ENCODE measurements around the gene SLC12A4.
"Not testable (repeated sequence)": the region's sequence is repeated elsewhere in the genome, so short reads cannot be mapped to it uniquely, and the experiment has no call there.

SLC12A4 gene

GRCh38 chr16:67998231-67998778, 29.9 kb upstream of the SLC12A4 start:
- H3K27ac ChIP-seq (ENCODE audit: low read length); H3K27me3 ChIP-seq (ENCODE audit: low read depth, low read length); H3K9me3 ChIP-seq (ENCODE audit: control insufficient read depth in 1 of 2, low read length in 2 of 2); H3K36me3 ChIP-seq (ENCODE audit: control insufficient read depth in 1 of 2, insufficient read depth in 2 of 2, low read length in 2 of 2); H3K4me3 ChIP-seq (ENCODE audit: low read depth in 1 of 2, low read length in 2 of 2): not testable (repeated sequence)
- H3K4me1 ChIP-seq (ENCODE audit: control insufficient read depth in 1 of 2, insufficient read depth in 2 of 2, low read length in 2 of 2), result peaks cover 6 to 15% of the 10 kb centered on the region in 2 donors

GRCh38 chr16:67996666-67997065, 28.2 kb upstream of the SLC12A4 start:
- no peaks in the 10 kb centered on the region for H3K36me3 ChIP-seq (ENCODE audit: control insufficient read depth in 1 of 2, insufficient read depth in 2 of 2, low read length in 2 of 2)
- peaks cover 12 to 15% of the 10 kb centered on the region in 2 donors for H3K4me1 ChIP-seq (ENCODE audit: control insufficient read depth in 1 of 2, insufficient read depth in 2 of 2, low read length in 2 of 2)
- H3K27me3 ChIP-seq (ENCODE audit: low read depth, low read length), result no peaks in the 10 kb centered on the region
- no peaks in the 10 kb centered on the region for H3K9me3 ChIP-seq (ENCODE audit: control insufficient read depth in 1 of 2, low read length in 2 of 2)
- H3K27ac ChIP-seq (ENCODE audit: low read length), result no peak overlapping the region
- no peak overlapping the region for H3K4me3 ChIP-seq (ENCODE audit: low read depth in 1 of 2, low read length in 2 of 2)

GRCh38 chr16:67995423-67995822, 27.0 kb upstream of the SLC12A4 start:
- H3K27me3 ChIP-seq (ENCODE audit: low read depth, low read length), result no peaks in the 10 kb centered on the region
- H3K36me3 ChIP-seq (ENCODE audit: control insufficient read depth in 1 of 2, insufficient read depth in 2 of 2, low read length in 2 of 2), result no peaks in the 10 kb centered on the region
- no peak overlapping the region for H3K27ac ChIP-seq (ENCODE audit: low read length)
- H3K4me1 ChIP-seq (ENCODE audit: control insufficient read depth in 1 of 2, insufficient read depth in 2 of 2, low read length in 2 of 2), result peaks cover 12 to 15% of the 10 kb centered on the region in 2 donors
- H3K4me3 ChIP-seq (ENCODE audit: low read depth in 1 of 2, low read length in 2 of 2), result no peak overlapping the region
- H3K9me3 ChIP-seq (ENCODE audit: control insufficient read depth in 1 of 2, low read length in 2 of 2), result no peaks in the 10 kb centered on the region

GRCh38 chr16:67994040-67994408, 25.6 kb upstream of the SLC12A4 start:
- Histone ChIP-seq H3K27ac (ENCODE audit: low read length) (peak overlapping the region; percentile 72), H3K4me3 (ENCODE audit: low read depth in 1 of 2, low read length in 2 of 2) (peak overlapping the region; percentile 59 to 60), H3K4me1 (ENCODE audit: control insufficient read depth in 1 of 2, insufficient read depth in 2 of 2, low read length in 2 of 2) (peaks cover 5 to 12% of the 10 kb centered on the region in 2 donors)
- not testable (repeated sequence) for H3K27me3 ChIP-seq (ENCODE audit: low read depth, low read length); H3K9me3 ChIP-seq (ENCODE audit: control insufficient read depth in 1 of 2, low read length in 2 of 2); H3K36me3 ChIP-seq (ENCODE audit: control insufficient read depth in 1 of 2, insufficient read depth in 2 of 2, low read length in 2 of 2)

GRCh38 chr16:67993207-67994039, 25.0 kb upstream of the SLC12A4 start:
- Histone ChIP-seq H3K9me3 (ENCODE audit: control insufficient read depth in 1 of 2, low read length in 2 of 2) (no peaks in the 10 kb centered on the region), H3K36me3 (ENCODE audit: control insufficient read depth in 1 of 2, insufficient read depth in 2 of 2, low read length in 2 of 2) (no peaks in the 10 kb centered on the region), H3K4me3 (ENCODE audit: low read depth in 1 of 2, low read length in 2 of 2) (peak overlapping the region; percentile 59 to 60), H3K27ac (ENCODE audit: low read length) (peak overlapping the region; percentile 72), H3K4me1 (ENCODE audit: control insufficient read depth in 1 of 2, insufficient read depth in 2 of 2, low read length in 2 of 2) (peaks cover 5 to 12% of the 10 kb centered on the region in 2 donors), H3K27me3 (ENCODE audit: low read depth, low read length) (no peaks in the 10 kb centered on the region)

GRCh38 chr16:67992661-67993206, 24.3 kb upstream of the SLC12A4 start:
- Histone ChIP-seq H3K9me3 (ENCODE audit: control insufficient read depth in 1 of 2, low read length in 2 of 2) (no peaks in the 10 kb centered on the region), H3K36me3 (ENCODE audit: control insufficient read depth in 1 of 2, insufficient read depth in 2 of 2, low read length in 2 of 2) (no peaks in the 10 kb centered on the region), H3K4me3 (ENCODE audit: low read depth in 1 of 2, low read length in 2 of 2) (peak overlapping the region in 1 of 2 donors; percentile 60), H3K27ac (ENCODE audit: low read length) (no peak overlapping the region), H3K27me3 (ENCODE audit: low read depth, low read length) (no peaks in the 10 kb centered on the region), H3K4me1 (ENCODE audit: control insufficient read depth in 1 of 2, insufficient read depth in 2 of 2, low read length in 2 of 2) (peaks cover 5 to 12% of the 10 kb centered on the region in 2 donors)

- Histone ChIP-seq H3K4me1 (ENCODE audit: control insufficient read depth in 1 of 2, insufficient read depth in 2 of 2, low read length in 2 of 2) (peaks cover 5 to 12% of the 10 kb centered on the region in 2 donors), H3K27me3 (ENCODE audit: low read depth, low read length) (no peaks in the 10 kb centered on the region), H3K27ac (ENCODE audit: low read length) (no peak overlapping the region), H3K9me3 (ENCODE audit: control insufficient read depth in 1 of 2, low read length in 2 of 2) (no peaks in the 10 kb centered on the region), H3K36me3 (ENCODE audit: control insufficient read depth in 1 of 2, insufficient read depth in 2 of 2, low read length in 2 of 2) (no peaks in the 10 kb centered on the region), H3K4me3 (ENCODE audit: low read depth in 1 of 2, low read length in 2 of 2) (no peak overlapping the region)
These were observed 21.6 kb upstream of the SLC12A4 start for GRCh38 chr16:67990018-67990386.

GRCh38 chr16:67989322-67990017, 21.0 kb upstream of the SLC12A4 start:
- Histone ChIP-seq H3K27me3 (ENCODE audit: low read depth, low read length) (no peaks in the 10 kb centered on the region), H3K27ac (ENCODE audit: low read length) (no peak overlapping the region), H3K36me3 (ENCODE audit: control insufficient read depth in 1 of 2, insufficient read depth in 2 of 2, low read length in 2 of 2) (no peaks in the 10 kb centered on the region), H3K9me3 (ENCODE audit: control insufficient read depth in 1 of 2, low read length in 2 of 2) (no peaks in the 10 kb centered on the region), H3K4me3 (ENCODE audit: low read depth in 1 of 2, low read length in 2 of 2) (no peak overlapping the region), H3K4me1 (ENCODE audit: control insufficient read depth in 1 of 2, insufficient read depth in 2 of 2, low read length in 2 of 2) (peaks cover 5 to 16% of the 10 kb centered on the region in 2 donors)

- no peaks in the 10 kb centered on the region for H3K9me3 ChIP-seq (ENCODE audit: control insufficient read depth in 1 of 2, low read length in 2 of 2)
- H3K4me1 ChIP-seq (ENCODE audit: control insufficient read depth in 1 of 2, insufficient read depth in 2 of 2, low read length in 2 of 2), result peaks cover 3 to 14% of the 10 kb centered on the region in 2 donors
- H3K4me3 ChIP-seq (ENCODE audit: low read depth in 1 of 2, low read length in 2 of 2), result no peak overlapping the region
- H3K27ac ChIP-seq (ENCODE audit: low read length), result no peak overlapping the region
- H3K36me3 ChIP-seq (ENCODE audit: control insufficient read depth in 1 of 2, insufficient read depth in 2 of 2, low read length in 2 of 2), result no peaks in the 10 kb centered on the region
- no peaks in the 10 kb centered on the region for H3K27me3 ChIP-seq (ENCODE audit: low read depth, low read length)
These were observed 20.2 kb upstream of the SLC12A4 start for GRCh38 chr16:67988675-67989074.

- H3K4me1 ChIP-seq (ENCODE audit: control insufficient read depth in 1 of 2, insufficient read depth in 2 of 2, low read length in 2 of 2), result peaks cover 0 to 4% of the 10 kb centered on the region in 2 donors
- H3K4me3 ChIP-seq (ENCODE audit: low read depth in 1 of 2, low read length in 2 of 2), result no peak overlapping the region
- no peaks in the 10 kb centered on the region for H3K9me3 ChIP-seq (ENCODE audit: control insufficient read depth in 1 of 2, low read length in 2 of 2)
- H3K36me3 ChIP-seq (ENCODE audit: control insufficient read depth in 1 of 2, insufficient read depth in 2 of 2, low read length in 2 of 2), result no peaks in the 10 kb centered on the region
- no peaks in the 10 kb centered on the region for H3K27me3 ChIP-seq (ENCODE audit: low read depth, low read length)
- no peak overlapping the region for H3K27ac ChIP-seq (ENCODE audit: low read length)
These were observed 19.2 kb upstream of the SLC12A4 start for GRCh38 chr16:67987460-67988160.

- H3K9me3 ChIP-seq (ENCODE audit: control insufficient read depth in 1 of 2, low read length in 2 of 2), result no peaks in the 10 kb centered on the region
- no peak overlapping the region for H3K27ac ChIP-seq (ENCODE audit: low read length)
- peaks cover 0 to 4% of the 10 kb centered on the region in 2 donors for H3K4me1 ChIP-seq (ENCODE audit: control insufficient read depth in 1 of 2, insufficient read depth in 2 of 2, low read length in 2 of 2)
- no peak overlapping the region for H3K4me3 ChIP-seq (ENCODE audit: low read depth in 1 of 2, low read length in 2 of 2)
- H3K27me3 ChIP-seq (ENCODE audit: low read depth, low read length), result no peaks in the 10 kb centered on the region
- H3K36me3 ChIP-seq (ENCODE audit: control insufficient read depth in 1 of 2, insufficient read depth in 2 of 2, low read length in 2 of 2), result no peaks in the 10 kb centered on the region
These were observed 18.5 kb upstream of the SLC12A4 start for GRCh38 chr16:67986949-67987348.
